ENCODE results near the gene CLNS1A.
"Not testable (repeated sequence)": the region's sequence is repeated elsewhere in the genome, so short reads cannot be mapped to it uniquely, and the experiment has no call there.

GRCh38 chr11:77570896-77571295 is 66.7 kb downstream of the CLNS1A start:
- TF ChIP-seq CTCF (IDR thresholded peaks at IDR 0.05); AFF4 (CRISPR knock-in tag; IDR thresholded peaks at IDR 0.05; ENCODE audit: borderline replicate concordance); E2F1 (CRISPR knock-in tag; IDR thresholded peaks at IDR 0.05); ZNF263 (CRISPR knock-in tag; IDR thresholded peaks at IDR 0.05; ENCODE audit: low read depth); E2F4 (CRISPR knock-in tag; IDR thresholded peaks at IDR 0.05; ENCODE audit: borderline replicate concordance, low read depth); ETV6 (CRISPR knock-in tag; IDR thresholded peaks at IDR 0.05); ZNF121 (CRISPR knock-in tag; IDR thresholded peaks at IDR 0.05); NFYB (CRISPR knock-in tag; conservative IDR thresholded peaks at IDR 0.05; ENCODE audit: low read depth): not testable (repeated sequence)
- TF ChIP-seq, protein P1, sequence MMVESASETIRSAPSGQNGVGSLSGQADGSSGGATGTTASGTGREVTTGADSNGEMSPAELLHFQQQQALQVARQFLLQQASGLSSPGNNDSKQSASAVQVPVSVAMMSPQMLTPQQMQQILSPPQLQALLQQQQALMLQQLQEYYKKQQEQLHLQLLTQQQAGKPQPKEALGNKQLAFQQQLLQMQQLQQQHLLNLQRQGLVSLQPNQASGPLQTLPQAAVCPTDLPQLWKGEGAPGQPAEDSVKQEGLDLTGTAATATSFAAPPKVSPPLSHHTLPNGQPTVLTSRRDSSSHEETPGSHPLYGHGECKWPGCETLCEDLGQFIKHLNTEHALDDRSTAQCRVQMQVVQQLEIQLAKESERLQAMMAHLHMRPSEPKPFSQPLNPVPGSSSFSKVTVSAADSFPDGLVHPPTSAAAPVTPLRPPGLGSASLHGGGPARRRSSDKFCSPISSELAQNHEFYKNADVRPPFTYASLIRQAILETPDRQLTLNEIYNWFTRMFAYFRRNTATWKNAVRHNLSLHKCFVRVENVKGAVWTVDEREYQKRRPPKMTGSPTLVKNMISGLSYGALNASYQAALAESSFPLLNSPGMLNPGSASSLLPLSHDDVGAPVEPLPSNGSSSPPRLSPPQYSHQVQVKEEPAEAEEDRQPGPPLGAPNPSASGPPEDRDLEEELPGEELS (CRISPR knock-in tag; IDR thresholded peaks at IDR 0.05), result not testable (repeated sequence)
- TF ChIP-seq, protein P2, sequence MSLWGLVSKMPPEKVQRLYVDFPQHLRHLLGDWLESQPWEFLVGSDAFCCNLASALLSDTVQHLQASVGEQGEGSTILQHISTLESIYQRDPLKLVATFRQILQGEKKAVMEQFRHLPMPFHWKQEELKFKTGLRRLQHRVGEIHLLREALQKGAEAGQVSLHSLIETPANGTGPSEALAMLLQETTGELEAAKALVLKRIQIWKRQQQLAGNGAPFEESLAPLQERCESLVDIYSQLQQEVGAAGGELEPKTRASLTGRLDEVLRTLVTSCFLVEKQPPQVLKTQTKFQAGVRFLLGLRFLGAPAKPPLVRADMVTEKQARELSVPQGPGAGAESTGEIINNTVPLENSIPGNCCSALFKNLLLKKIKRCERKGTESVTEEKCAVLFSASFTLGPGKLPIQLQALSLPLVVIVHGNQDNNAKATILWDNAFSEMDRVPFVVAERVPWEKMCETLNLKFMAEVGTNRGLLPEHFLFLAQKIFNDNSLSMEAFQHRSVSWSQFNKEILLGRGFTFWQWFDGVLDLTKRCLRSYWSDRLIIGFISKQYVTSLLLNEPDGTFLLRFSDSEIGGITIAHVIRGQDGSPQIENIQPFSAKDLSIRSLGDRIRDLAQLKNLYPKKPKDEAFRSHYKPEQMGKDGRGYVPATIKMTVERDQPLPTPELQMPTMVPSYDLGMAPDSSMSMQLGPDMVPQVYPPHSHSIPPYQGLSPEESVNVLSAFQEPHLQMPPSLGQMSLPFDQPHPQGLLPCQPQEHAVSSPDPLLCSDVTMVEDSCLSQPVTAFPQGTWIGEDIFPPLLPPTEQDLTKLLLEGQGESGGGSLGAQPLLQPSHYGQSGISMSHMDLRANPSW (CRISPR knock-in tag; conservative IDR thresholded peaks at IDR 0.05; ENCODE audit: low read depth), result not testable (repeated sequence)
- TF ChIP-seq, protein P3, sequence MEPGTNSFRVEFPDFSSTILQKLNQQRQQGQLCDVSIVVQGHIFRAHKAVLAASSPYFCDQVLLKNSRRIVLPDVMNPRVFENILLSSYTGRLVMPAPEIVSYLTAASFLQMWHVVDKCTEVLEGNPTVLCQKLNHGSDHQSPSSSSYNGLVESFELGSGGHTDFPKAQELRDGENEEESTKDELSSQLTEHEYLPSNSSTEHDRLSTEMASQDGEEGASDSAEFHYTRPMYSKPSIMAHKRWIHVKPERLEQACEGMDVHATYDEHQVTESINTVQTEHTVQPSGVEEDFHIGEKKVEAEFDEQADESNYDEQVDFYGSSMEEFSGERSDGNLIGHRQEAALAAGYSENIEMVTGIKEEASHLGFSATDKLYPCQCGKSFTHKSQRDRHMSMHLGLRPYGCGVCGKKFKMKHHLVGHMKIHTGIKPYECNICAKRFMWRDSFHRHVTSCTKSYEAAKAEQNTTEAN (CRISPR knock-in tag; IDR thresholded peaks at IDR 0.05), result not testable (repeated sequence)
- TF ChIP-seq, protein P4, sequence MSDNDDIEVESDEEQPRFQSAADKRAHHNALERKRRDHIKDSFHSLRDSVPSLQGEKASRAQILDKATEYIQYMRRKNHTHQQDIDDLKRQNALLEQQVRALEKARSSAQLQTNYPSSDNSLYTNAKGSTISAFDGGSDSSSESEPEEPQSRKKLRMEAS (CRISPR knock-in tag; IDR thresholded peaks at IDR 0.05), result not testable (repeated sequence)

Data from WTC11 (cell line).